ENCODE results near the gene NDRG3. TPM values are rescaled to one million over a fixed set of nuclear protein-coding genes. Genes with fewer than 3 reads are reported as not detected.
"Not testable (repeated sequence)": the region's sequence is repeated elsewhere in the genome, so short reads cannot be mapped to it uniquely, and the experiment has no call there.

NDRG3 gene
- total RNA-seq, 2 experiments from 2014 or later, result 14.4 to 22.1 TPM

- intact Hi-C loops (cut with micrococcal nuclease; ENCODE audit: unreplicated experiment), result loop anchor here (2.0 kb wide), 1 partner anchor 273 kb away; no protein-coding TSS in a partner anchor
- no peaks in the 10 kb centered on the region for H3K9me3 ChIP-seq (ENCODE audit: low read length)
- no peaks in the 10 kb centered on the region for H3K9me2 ChIP-seq (ENCODE audit: insufficient read depth, low read length)
- ChIA-PET POLR2A (interaction anchor here (0.6 kb wide), 1 partner anchor 30 kb away, joined by 3 read pairs; no protein-coding TSS in a partner anchor), CTCF (ENCODE audit: unreplicated experiment) (no interaction called here)
- H3K4me1 ChIP-seq (ENCODE audit: insufficient read depth, low read length, poor library complexity, severe bottlenecking), result no peaks in the 10 kb centered on the region
- H3K4me3 ChIP-seq (ENCODE audit: low read depth, low read length, poor library complexity, severe bottlenecking), result no peak overlapping the region
- no peaks in the 10 kb centered on the region for H4K20me1 ChIP-seq (ENCODE audit: insufficient read depth, low read length)
- no peak overlapping the region for H3K4me2 ChIP-seq (ENCODE audit: low read length)
- DNase-seq (ENCODE audit: low spot score), result no peak
- H2AFZ ChIP-seq (ENCODE audit: low read length), result no peak overlapping the region
- H3K36me3 ChIP-seq (ENCODE audit: insufficient read depth, low read length), result peaks cover 71% of the 10 kb centered on the region
- H3K27ac ChIP-seq (ENCODE audit: low read depth, low read length, poor library complexity, severe bottlenecking), result no peak overlapping the region
- BruUV-seq (replicated peaks), result no TSS peak
- TF ChIP-seq CTCF (conservative IDR thresholded peaks at IDR 0.05; ENCODE audit: low read length) (no peak), EZH2phosphoT487 (IDR thresholded peaks at IDR 0.05; ENCODE audit: borderline replicate concordance, low read depth, low read length) (no peak)
- H3K79me2 ChIP-seq (ENCODE audit: insufficient read depth, low read depth, low read length), result no peaks in the 10 kb centered on the region; the same call in 1 of the 2 replicates
Measured at GRCh38 chr20:36613974-36614373, 131.9 kb downstream of the NDRG3 start.

DNA sequence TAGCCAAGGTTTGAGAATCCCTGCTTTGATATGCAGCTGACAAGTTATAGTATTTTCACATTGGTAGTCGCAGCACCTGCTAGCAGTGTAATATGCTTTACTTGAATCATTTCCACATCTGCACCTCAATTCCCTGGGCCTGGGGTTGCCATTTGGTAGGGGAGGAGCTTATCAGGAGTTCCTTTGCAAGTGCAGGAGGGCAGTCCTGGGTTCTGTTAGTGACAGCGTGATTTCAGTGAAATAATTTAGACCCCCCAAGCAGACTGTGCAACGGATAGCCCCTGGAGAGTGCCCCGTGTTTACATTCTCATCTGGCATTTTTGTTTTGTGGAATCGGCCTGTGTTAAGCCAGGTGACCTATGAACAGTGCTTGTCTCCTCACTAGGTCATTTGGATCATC lies 134.3 kb downstream of the NDRG3 start:
- peaks cover 14% of the 10 kb centered on the region for H3K4me1 ChIP-seq (ENCODE audit: insufficient read depth, low read length, poor library complexity, severe bottlenecking)
- TF ChIP-seq CTCF (conservative IDR thresholded peaks at IDR 0.05; ENCODE audit: low read length) (no peak), EZH2phosphoT487 (IDR thresholded peaks at IDR 0.05; ENCODE audit: borderline replicate concordance, low read depth, low read length) (no peak)
- H3K27ac ChIP-seq (ENCODE audit: low read depth, low read length, poor library complexity, severe bottlenecking), result no peak overlapping the region
- peaks cover 88% of the 10 kb centered on the region for H3K36me3 ChIP-seq (ENCODE audit: insufficient read depth, low read length)
- H3K9me3 ChIP-seq (ENCODE audit: low read length), result no peaks in the 10 kb centered on the region
- H3K79me2 ChIP-seq (ENCODE audit: insufficient read depth, low read depth, low read length), result peaks cover 22% of the 10 kb centered on the region
- no peak overlapping the region for H2AFZ ChIP-seq (ENCODE audit: low read length)
- H4K20me1 ChIP-seq (ENCODE audit: insufficient read depth, low read length), result peaks cover 13% of the 10 kb centered on the region; the same call in 1 of the 2 replicates
- H3K9me2 ChIP-seq (ENCODE audit: insufficient read depth, low read length), result no peaks in the 10 kb centered on the region
- H3K4me3 ChIP-seq (ENCODE audit: low read depth, low read length, poor library complexity, severe bottlenecking), result no peak overlapping the region
- no peak for DNase-seq (ENCODE audit: low spot score)
- intact Hi-C loops (cut with micrococcal nuclease; ENCODE audit: unreplicated experiment), result loop anchor here (1.0 to 2.0 kb wide), 3 partner anchors 143 to 308 kb away; no protein-coding TSS in a partner anchor
- POLR2A ChIA-PET, result interaction anchor here (0.7 kb wide), 1 partner anchor 55 kb away, joined by 3 read pairs; no protein-coding TSS in a partner anchor
- no TSS peak for BruUV-seq (replicated peaks)
- CTCF ChIA-PET (ENCODE audit: unreplicated experiment), result interaction anchor here (1.1 kb wide), 1 partner anchor 275 kb away, joined by 3 read pairs; no protein-coding TSS in a partner anchor
- H3K4me2 ChIP-seq (ENCODE audit: low read length), result no peak overlapping the region

- POLR2A ChIA-PET, result interaction anchor here (0.7 kb wide), 2 partner anchors 13 to 153 kb away, joined by 3 to 10 read pairs; no protein-coding TSS in a partner anchor
- intact Hi-C loops (cut with micrococcal nuclease; ENCODE audit: unreplicated experiment), result loop anchor here (5.0 kb wide), 1 partner anchor 146 kb away; no protein-coding TSS in a partner anchor
- Histone ChIP-seq H3K36me3 (ENCODE audit: insufficient read depth, low read length) (peaks cover 68% of the 10 kb centered on the region), H3K79me2 (ENCODE audit: insufficient read depth, low read depth, low read length) (peaks cover 32% of the 10 kb centered on the region), H3K4me1 (ENCODE audit: insufficient read depth, low read length, poor library complexity, severe bottlenecking) (peaks cover 34% of the 10 kb centered on the region), H4K20me1 (ENCODE audit: insufficient read depth, low read length) (peaks cover 20% of the 10 kb centered on the region; the same call in 1 of the 2 replicates)
- DNase-seq (ENCODE audit: low spot score); H3K4me3 ChIP-seq (ENCODE audit: low read depth, low read length, poor library complexity, severe bottlenecking); H3K27ac ChIP-seq (ENCODE audit: low read depth, low read length, poor library complexity, severe bottlenecking); BruUV-seq (replicated peaks); H2AFZ ChIP-seq (ENCODE audit: low read length); H3K9me3 ChIP-seq (ENCODE audit: low read length); H3K4me2 ChIP-seq (ENCODE audit: low read length); H3K9me2 ChIP-seq (ENCODE audit: insufficient read depth, low read length); CTCF ChIA-PET (ENCODE audit: unreplicated experiment): not testable (repeated sequence)
Measured at GRCh38 chr20:36608388-36608728, 137.5 kb downstream of the NDRG3 start.
